ENCODE measurements around the gene KRT79.
"Not testable (repeated sequence)": the region's sequence is repeated elsewhere in the genome, so short reads cannot be mapped to it uniquely, and the experiment has no call there.

The KRT79 gene

DNA sequence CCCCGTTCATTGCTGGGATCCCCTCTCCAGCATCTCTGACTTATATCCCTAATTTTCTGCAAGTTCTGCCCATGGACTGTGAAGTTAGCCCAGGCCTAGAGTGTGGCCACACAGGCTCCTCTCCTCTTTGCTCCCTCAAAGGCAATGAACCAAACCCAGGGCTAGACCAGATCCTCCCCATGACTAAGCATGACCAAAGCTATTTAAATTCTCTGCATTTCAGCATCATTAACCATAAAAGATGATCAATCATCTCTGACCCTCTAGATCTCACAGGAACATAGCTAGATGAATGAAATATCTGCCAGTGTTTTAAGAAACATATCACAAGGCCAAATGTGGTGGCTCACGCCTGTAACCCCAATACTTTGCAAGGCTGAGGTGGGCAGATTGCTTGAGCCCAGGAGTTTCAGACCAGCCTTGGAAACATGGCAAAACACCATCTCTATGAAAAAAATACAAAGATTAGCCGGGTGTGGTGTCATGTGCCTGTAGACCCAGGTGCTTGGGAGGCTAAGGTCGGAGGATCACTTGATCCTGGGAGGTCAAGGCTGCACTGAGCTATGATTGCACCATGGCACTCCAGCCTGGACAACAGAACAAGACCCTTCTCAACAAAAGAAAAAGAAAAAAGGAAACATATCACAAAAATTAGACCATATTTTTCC is 36.0 kb downstream of the KRT79 start:
- peak; percentile 58 for DNase-seq (ENCODE audit: low read depth)
- TF ChIP-seq, protein P1, sequence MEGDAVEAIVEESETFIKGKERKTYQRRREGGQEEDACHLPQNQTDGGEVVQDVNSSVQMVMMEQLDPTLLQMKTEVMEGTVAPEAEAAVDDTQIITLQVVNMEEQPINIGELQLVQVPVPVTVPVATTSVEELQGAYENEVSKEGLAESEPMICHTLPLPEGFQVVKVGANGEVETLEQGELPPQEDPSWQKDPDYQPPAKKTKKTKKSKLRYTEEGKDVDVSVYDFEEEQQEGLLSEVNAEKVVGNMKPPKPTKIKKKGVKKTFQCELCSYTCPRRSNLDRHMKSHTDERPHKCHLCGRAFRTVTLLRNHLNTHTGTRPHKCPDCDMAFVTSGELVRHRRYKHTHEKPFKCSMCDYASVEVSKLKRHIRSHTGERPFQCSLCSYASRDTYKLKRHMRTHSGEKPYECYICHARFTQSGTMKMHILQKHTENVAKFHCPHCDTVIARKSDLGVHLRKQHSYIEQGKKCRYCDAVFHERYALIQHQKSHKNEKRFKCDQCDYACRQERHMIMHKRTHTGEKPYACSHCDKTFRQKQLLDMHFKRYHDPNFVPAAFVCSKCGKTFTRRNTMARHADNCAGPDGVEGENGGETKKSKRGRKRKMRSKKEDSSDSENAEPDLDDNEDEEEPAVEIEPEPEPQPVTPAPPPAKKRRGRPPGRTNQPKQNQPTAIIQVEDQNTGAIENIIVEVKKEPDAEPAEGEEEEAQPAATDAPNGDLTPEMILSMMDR (IDR thresholded peaks at IDR 0.05; ENCODE audit: insufficient read depth, low read depth, low read length, missing control alignments), result no peak
- no peak overlapping the region for H3K4me3 ChIP-seq (ENCODE audit: low read length)

DNA sequence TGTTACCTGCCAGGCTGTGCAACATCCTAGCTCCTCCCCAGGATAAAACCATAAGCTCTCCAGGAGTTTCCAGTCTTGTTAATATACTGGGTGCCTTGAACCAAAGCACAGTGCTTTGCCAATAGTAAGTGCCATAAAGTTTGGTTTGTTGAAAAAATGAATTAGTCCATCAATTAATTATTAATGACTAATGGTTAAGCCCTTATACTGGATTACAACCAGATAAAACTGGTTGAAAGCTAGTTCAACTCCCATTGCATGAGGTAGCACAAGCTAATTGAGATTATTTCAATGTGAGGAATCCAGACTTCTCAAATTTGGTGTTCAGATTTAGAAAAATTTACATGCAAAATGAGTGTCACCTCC is 36.6 kb downstream of the KRT79 start:
- H3K4me3 ChIP-seq (ENCODE audit: low read length), result no peak overlapping the region
- TF ChIP-seq, protein P1 (IDR thresholded peaks at IDR 0.05; ENCODE audit: insufficient read depth, low read depth, low read length, missing control alignments), result no peak
- no peak for DNase-seq (ENCODE audit: low read depth)

DNA sequence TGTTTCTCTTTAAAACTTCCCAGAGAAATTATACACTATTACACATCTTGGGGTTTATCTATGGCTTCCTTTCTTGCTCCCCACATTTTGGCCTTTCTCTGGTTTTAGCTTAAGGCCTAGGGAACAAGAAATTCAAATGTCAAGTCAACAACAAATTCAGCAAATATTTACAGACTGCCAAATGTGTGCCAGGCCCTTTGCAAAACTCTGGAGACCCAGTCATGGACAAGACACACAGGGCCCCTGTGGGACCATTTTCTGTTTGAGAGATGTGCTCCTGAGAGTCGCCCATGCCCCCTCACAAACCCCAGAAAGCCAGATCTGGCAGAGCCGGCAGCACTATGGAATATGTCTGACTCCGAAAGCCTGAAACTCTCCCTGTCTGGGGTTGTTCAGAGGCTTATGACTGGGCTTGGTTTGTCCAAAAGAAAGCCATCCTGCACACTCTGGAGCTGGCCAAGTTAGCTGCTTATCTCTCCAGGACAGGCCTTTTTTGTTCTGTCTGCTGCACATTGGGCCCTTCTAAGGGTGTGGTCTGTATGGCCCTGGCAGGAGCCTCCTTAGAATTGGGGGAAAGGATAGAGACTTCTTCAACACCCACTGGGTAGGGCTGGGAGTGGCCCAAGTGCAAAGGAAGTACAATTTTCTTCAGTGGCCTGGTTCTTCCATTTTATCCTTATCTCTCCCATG is 37.1 kb downstream of the KRT79 start:
- no peak for DNase-seq (ENCODE audit: low read depth)
- TF ChIP-seq, protein P1 (IDR thresholded peaks at IDR 0.05; ENCODE audit: insufficient read depth, low read depth, low read length, missing control alignments), result no peak
- H3K4me3 ChIP-seq (ENCODE audit: low read length), result no peak overlapping the region

DNA sequence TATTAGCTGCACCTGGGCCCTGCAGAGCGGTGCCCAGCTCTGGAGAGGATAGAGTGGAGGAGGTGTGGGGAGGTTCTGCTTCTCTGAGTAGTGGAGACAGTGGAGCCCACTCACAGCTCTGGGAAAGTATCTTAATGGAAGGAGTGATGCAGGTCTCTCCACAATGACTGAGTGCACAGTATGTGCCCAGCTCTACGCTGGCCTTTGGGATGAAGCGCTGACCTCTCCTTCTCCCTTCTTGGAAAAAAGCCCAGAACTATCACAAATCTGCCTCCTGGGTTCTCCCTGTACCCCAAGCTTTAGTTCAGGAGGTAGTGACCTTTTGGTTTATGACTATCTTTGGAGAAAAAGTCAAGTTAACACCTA is 37.7 kb downstream of the KRT79 start:
- TF ChIP-seq, protein P1 (IDR thresholded peaks at IDR 0.05; ENCODE audit: insufficient read depth, low read depth, low read length, missing control alignments), result no peak
- no peak overlapping the region for H3K4me3 ChIP-seq (ENCODE audit: low read length)
- DNase-seq (ENCODE audit: low read depth), result no peak

DNA sequence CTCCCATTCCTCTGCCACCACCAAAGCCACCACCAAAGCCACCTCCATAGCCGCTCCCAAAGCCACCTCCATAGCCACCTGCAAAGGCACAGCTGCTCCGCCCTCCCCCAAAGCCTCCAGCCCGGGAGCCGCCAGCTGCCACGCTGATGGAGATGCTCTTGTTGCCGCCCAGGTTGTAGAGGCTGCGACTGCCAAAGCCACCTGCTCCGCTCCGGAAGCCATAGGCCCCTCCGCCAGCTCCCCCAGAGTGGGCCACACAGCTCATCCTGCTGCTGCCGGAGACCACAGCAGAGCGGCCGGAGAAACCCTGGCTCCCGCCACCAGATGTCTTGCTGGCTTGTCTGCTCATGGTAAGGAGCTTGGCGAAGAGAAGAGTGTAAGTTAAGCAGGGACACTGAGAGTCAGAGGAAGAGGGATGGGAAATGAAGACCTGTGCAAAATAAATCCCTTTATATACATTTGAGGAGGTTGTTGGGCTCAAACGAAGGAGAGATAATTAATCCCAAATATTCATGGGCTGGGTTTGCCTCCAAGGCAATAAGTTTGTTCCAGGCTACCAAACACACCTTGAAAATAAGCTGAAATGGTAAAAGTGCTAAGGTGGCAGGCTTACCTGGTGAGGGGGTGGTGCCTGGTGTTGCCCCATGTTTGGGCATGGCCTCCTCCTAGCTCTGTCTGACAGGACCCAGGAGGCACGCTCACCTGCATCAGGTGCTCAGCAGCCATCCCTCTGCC is 38.2 kb downstream of the KRT79 start, which contains the start of gene KRT3:
TSS of gene KRT3 (minus strand) at position 424 of the 735 bp plus-strand sequence. CDS start at position 349, 75 bp downstream.
- no peak for DNase-seq (ENCODE audit: low read depth)
- TF ChIP-seq, protein P1 (IDR thresholded peaks at IDR 0.05; ENCODE audit: insufficient read depth, low read depth, low read length, missing control alignments), result no peak
- no peak within 1 kb of the TSS for H3K4me3 ChIP-seq (ENCODE audit: low read length)

DNA sequence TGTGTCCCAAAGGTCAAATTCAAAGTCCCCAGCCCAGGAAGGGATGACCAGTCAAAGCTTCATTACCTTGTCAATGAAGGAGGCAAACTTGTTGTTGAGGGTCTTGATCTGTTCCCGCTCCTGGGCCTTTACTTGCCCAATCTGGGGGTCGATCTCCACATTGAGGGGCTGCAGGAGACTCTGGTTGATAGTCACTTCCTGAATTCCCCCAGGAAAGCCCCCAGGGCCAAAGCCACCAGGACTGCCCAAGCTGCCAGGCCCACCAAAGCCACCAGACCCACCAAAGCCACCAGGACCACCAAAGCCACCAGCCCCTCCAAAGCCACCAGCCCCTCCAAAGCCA is 38.8 kb downstream of the KRT79 start:
- DNase-seq (ENCODE audit: low read depth); H3K4me3 ChIP-seq (ENCODE audit: low read length): not testable (repeated sequence)

DNA sequence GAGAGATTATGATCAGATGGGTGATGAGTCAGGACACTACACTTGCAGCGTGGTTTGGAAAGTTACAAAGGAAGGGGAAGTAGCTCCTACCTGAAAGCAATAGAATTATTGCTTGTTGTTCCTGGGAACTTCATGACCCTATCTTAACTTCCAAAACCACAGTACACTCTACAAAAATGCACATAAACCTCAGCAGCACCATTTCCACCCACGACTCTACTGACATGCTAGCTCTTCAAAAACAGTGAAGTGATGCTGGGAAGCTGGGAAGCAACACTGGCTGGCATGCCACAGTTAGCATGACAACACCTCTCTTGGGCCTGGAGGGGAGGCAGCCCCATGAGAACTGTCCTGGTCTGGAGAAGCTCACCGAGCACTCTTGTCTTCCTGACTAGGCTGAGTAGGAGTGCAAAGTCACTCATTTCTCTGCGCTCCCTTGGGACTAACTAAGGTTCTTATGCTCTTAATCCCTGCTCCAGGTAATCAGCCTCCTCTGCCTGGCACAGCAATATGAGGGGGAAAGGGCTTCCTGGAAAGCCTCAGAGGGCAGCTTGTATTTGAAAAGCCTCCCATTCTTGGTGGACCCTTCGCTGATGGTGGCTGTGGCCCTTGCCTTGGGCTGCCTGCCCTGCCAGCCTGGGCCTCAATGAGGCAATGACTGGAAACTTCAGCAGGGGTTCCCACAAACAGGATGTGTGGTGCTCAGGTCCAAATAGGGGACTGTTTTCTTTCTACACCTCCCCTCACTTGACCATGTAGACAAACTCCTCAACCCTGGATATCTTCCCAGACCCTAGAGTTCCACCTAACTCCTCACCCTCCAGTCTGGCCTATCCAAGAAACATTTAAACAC is 39.4 kb downstream of the KRT79 start:
- no peak overlapping the region for H3K4me3 ChIP-seq (ENCODE audit: low read length)
- peak; percentile 26 for DNase-seq (ENCODE audit: low read depth)
- TF ChIP-seq, protein P1 (IDR thresholded peaks at IDR 0.05; ENCODE audit: insufficient read depth, low read depth, low read length, missing control alignments), result no peak
